HG03025 (cell line): ENCODE measurements around the gene HNRNPR.
A peak's percentile ranks its signal among the peaks of the same experiment; 100 is the strongest.
"Not testable (repeated sequence)": the region's sequence is repeated elsewhere in the genome, so short reads cannot be mapped to it uniquely, and the experiment has no call there.

Experiments used
- ATAC-seq: cut with Tn5 transposase; IDR thresholded peaks from one replicate; pipeline ENCODE4 v1.9.1; 2021; ENCODE audit warnings: mild to moderate bottlenecking, moderate library complexity; ENCODE audit not compliant: unreplicated experiment, low FRiP score

The HNRNPR gene

GRCh38 chr1:23344111-23344986 is at the start of gene HNRNPR:
Gene HNRNPR, minus strand, starts transcription at chr1:23344284. Its CDS starts 3,276 bp downstream, at chr1:23341008.
- peak; percentile 87 for ATAC-seq

GRCh38 chr1:23393706-23394105 is 49.6 kb upstream of the HNRNPR start:
- no peak for ATAC-seq

- no peak for ATAC-seq
Measured at GRCh38 chr1:23392125-23392855, 48.2 kb upstream of the HNRNPR start.

GRCh38 chr1:23389837-23390321 is 45.8 kb upstream of the HNRNPR start:
- no peak for ATAC-seq

GRCh38 chr1:23387494-23387893 is 43.4 kb upstream of the HNRNPR start:
- ATAC-seq = no peak

- ATAC-seq = no peak
Measured at GRCh38 chr1:23385119-23385621, 41.1 kb upstream of the HNRNPR start.

GRCh38 chr1:23384312-23385058 is 40.4 kb upstream of the HNRNPR start:
- ATAC-seq = no peak

GRCh38 chr1:23383577-23384311 is 39.7 kb upstream of the HNRNPR start:
- no peak for ATAC-seq

- ATAC-seq = no peak
Measured at GRCh38 chr1:23381233-23381885, 37.3 kb upstream of the HNRNPR start.

GRCh38 chr1:23380719-23381118 is 36.6 kb upstream of the HNRNPR start:
- no peak for ATAC-seq

GRCh38 chr1:23380236-23380635 is 36.2 kb upstream of the HNRNPR start:
- not testable (repeated sequence) for ATAC-seq

GRCh38 chr1:23376890-23377811 is 33.1 kb upstream of the HNRNPR start:
- ATAC-seq = no peak

- ATAC-seq = not testable (repeated sequence)
Measured at GRCh38 chr1:23374079-23374735, 30.1 kb upstream of the HNRNPR start.

GRCh38 chr1:23371987-23372880 is 28.1 kb upstream of the HNRNPR start:
- ATAC-seq = no peak

- no peak for ATAC-seq
Measured at GRCh38 chr1:23370709-23371584, 26.9 kb upstream of the HNRNPR start.

GRCh38 chr1:23370330-23370708 is 26.2 kb upstream of the HNRNPR start:
- ATAC-seq = no peak
